Measurements from ENCODE around the gene FANK1. TPM values are rescaled to one million over a fixed set of nuclear protein-coding genes. Genes with fewer than 3 reads are reported as not detected.

Gene FANK1
- total RNA-seq, 2 donors from 2014 or later, result 1.0 to 7.3 TPM

GRCh38 chr10:125983161-125983560, 86.8 kb downstream of the FANK1 start:
- Histone ChIP-seq H3K4me3 (no peak overlapping the region), H3K36me3 (replicated peaks in 1 of 2; ENCODE audit: insufficient read depth in 1 of 2, low read depth in 2 of 2) (no peaks in the 10 kb centered on the region), H3K27me3 (no peaks in the 10 kb centered on the region), H3K27ac (no peak overlapping the region), H3K4me1 (no peaks in the 10 kb centered on the region), H3K9me3 (no peaks in the 10 kb centered on the region)
- TF ChIP-seq POLR2A (IDR thresholded peaks at IDR 0.05), result no peak
- TF ChIP-seq, protein P1, sequence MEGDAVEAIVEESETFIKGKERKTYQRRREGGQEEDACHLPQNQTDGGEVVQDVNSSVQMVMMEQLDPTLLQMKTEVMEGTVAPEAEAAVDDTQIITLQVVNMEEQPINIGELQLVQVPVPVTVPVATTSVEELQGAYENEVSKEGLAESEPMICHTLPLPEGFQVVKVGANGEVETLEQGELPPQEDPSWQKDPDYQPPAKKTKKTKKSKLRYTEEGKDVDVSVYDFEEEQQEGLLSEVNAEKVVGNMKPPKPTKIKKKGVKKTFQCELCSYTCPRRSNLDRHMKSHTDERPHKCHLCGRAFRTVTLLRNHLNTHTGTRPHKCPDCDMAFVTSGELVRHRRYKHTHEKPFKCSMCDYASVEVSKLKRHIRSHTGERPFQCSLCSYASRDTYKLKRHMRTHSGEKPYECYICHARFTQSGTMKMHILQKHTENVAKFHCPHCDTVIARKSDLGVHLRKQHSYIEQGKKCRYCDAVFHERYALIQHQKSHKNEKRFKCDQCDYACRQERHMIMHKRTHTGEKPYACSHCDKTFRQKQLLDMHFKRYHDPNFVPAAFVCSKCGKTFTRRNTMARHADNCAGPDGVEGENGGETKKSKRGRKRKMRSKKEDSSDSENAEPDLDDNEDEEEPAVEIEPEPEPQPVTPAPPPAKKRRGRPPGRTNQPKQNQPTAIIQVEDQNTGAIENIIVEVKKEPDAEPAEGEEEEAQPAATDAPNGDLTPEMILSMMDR (IDR thresholded peaks at IDR 0.05), result no peak
- 68 to 87% methylated on average over 6 of the region's 6 CpGs for WGBS, 2 donors
- ATAC-seq (no peak), DNase-seq (no peak)
- intact Hi-C loops (cut with DNase I), result loop anchor here (5.0 kb wide), 1 partner anchor 519 kb away; no protein-coding TSS in a partner anchor

DNA sequence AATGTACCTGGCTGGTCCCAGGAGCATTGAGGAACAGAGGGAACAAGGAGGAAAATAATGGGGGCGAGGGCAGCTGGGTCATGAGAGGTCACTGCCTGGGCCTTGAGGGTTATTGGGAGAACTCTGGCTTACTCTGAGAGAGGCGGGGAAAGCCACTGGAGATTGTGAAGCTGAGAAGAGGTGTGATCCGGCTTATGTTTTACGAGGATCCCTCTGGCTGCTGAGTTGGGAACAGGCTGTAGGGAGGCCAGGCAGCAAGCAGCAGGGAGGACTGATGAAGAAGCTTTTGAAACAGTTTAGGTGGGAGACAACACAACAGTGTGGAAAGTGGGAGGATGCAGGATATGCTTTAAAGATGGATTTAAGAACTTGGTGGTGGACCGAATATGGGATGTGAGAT, 87.3 kb downstream of the FANK1 start:
- H3K9me3 ChIP-seq, result no peaks in the 10 kb centered on the region
- no peaks in the 10 kb centered on the region for H3K36me3 ChIP-seq (replicated peaks in 1 of 2; ENCODE audit: insufficient read depth in 1 of 2, low read depth in 2 of 2)
- ATAC-seq (no peak), DNase-seq (no peak)
- no peak overlapping the region for H3K4me3 ChIP-seq
- no peaks in the 10 kb centered on the region for H3K27me3 ChIP-seq
- WGBS, 2 donors, result 88 to 98% methylated on average over 5 of the region's 5 CpGs
- H3K4me1 ChIP-seq, result no peaks in the 10 kb centered on the region
- H3K27ac ChIP-seq, result no peak overlapping the region
- intact Hi-C loops (cut with DNase I), result loop anchor here (5.0 kb wide), 1 partner anchor 519 kb away; no protein-coding TSS in a partner anchor
- TF ChIP-seq, protein P1 (IDR thresholded peaks at IDR 0.05), result no peak
- TF ChIP-seq POLR2A (IDR thresholded peaks at IDR 0.05), result no peak

GRCh38 chr10:125984346-125984745, 88.0 kb downstream of the FANK1 start:
- H3K4me1 ChIP-seq, result no peaks in the 10 kb centered on the region
- H3K27me3 ChIP-seq, result no peaks in the 10 kb centered on the region
- no peaks in the 10 kb centered on the region for H3K9me3 ChIP-seq
- DNase-seq (no peak), ATAC-seq (no peak)
- no peaks in the 10 kb centered on the region for H3K36me3 ChIP-seq (replicated peaks in 1 of 2; ENCODE audit: insufficient read depth in 1 of 2, low read depth in 2 of 2)
- intact Hi-C loops (cut with DNase I), result loop anchor here (5.0 kb wide), 1 partner anchor 518 kb away; no protein-coding TSS in a partner anchor
- 58 to 87% methylated on average over 4 of the region's 4 CpGs for WGBS, 2 donors
- H3K27ac ChIP-seq, result no peak overlapping the region
- TF ChIP-seq, protein P1 (IDR thresholded peaks at IDR 0.05), result no peak
- TF ChIP-seq POLR2A (IDR thresholded peaks at IDR 0.05), result no peak
- no peak overlapping the region for H3K4me3 ChIP-seq

DNA sequence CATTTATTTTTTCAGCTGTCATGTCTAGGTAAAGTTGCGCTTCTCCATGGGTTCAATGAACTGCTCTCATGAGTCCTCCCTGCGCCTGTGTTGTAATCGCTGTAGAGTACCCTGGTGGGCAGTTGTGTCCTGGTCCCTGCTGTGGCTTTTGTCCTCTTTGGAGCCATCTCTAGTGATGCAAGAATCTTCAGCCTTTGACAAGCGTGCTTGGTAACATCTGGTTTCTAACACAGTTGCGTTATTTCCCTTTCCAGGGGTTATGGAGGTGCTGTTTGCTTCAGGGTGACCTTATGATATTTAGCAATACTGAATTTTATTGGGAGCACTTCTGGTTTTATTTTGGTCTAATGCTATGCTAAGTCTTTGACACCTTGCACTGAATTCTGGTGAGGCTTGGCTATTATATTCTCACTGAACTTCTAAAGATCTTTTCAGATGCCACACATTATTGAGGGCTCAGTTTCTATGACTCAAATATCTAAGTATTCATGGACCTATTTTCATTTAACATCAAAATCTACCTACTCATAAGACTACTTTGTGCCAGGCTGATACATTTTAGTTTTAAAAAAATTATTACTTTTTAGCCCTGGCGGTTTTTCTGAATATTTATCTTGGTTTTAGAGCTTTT, 88.6 kb downstream of the FANK1 start:
- no peak for ATAC-seq

More for the DNA sequence above, 88.6 kb downstream of the FANK1 start:
- Histone ChIP-seq H3K27ac (no peak overlapping the region), H3K4me3 (no peak overlapping the region), H3K4me1 (no peaks in the 10 kb centered on the region), H3K9me3 (no peaks in the 10 kb centered on the region), H3K36me3 (replicated peaks in 1 of 2; ENCODE audit: insufficient read depth in 1 of 2, low read depth in 2 of 2) (no peaks in the 10 kb centered on the region), H3K27me3 (no peaks in the 10 kb centered on the region)
- no peak for DNase-seq
- TF ChIP-seq, protein P1 (IDR thresholded peaks at IDR 0.05), result no peak
- TF ChIP-seq POLR2A (IDR thresholded peaks at IDR 0.05), result no peak
- 70 to 84% methylated on average over 6 of the region's 6 CpGs for WGBS, 2 donors
- intact Hi-C loops (cut with DNase I), result loop anchor here (5.0 kb wide), 1 partner anchor 517 kb away; no protein-coding TSS in a partner anchor
